KMS-11 (cell line): ENCODE data around the gene PPOX.

Source experiments
- H2AFZ ChIP-seq: fragments of 200-600 bp; sonication (generic); 2 replicates; pipeline ENCODE4 v1.6.1; 2016; ENCODE audit warnings: antibody characterized with exemption, mixed run types, low read depth
- H3K27ac ChIP-seq: fragments of 200-600 bp; sonication (generic); 2 replicates; pipeline ENCODE4 v1.6.1; 2016; ENCODE audit warnings: mild to moderate bottlenecking, mixed run types
- H3K27me3 ChIP-seq: fragments of 200-600 bp; sonication (generic); 2 replicates; pipeline ENCODE4 v1.6.1; 2017; ENCODE audit warnings: mild to moderate bottlenecking, low read depth, mixed run types, moderate library complexity; ENCODE audit not compliant: insufficient read depth
- H3K36me3 ChIP-seq: fragments of 200-600 bp; sonication (generic); 2 replicates; pipeline ENCODE4 v1.6.1; 2017; ENCODE audit warnings: mild to moderate bottlenecking, mixed run types; ENCODE audit not compliant: insufficient read depth
- H3K4me1 ChIP-seq: fragments of 200-600 bp; sonication (generic); 2 replicates; pipeline ENCODE4 v1.6.1; 2016; ENCODE audit warnings: mild to moderate bottlenecking, low read depth, mixed run types; ENCODE audit not compliant: poor library complexity, severe bottlenecking
- H3K4me2 ChIP-seq: fragments of 200-600 bp; sonication (generic); 2 replicates; pipeline ENCODE4 v1.7.0; 2016; ENCODE audit warnings: mild to moderate bottlenecking, mixed run types
- H3K4me3 ChIP-seq: fragments of 200-600 bp; sonication (generic); IDR thresholded peaks from 2 replicates; pipeline ENCODE4 v1.6.1; 2017; ENCODE audit warnings: low read depth, low read length, mixed read lengths; ENCODE audit not compliant: insufficient read depth
- H3K79me2 ChIP-seq: fragments of 200-600 bp; sonication (generic); 2 replicates; pipeline ENCODE4 v1.6.1; 2016; ENCODE audit warnings: low read depth, mixed run types; ENCODE audit not compliant: insufficient read depth
- H3K9ac ChIP-seq: fragments of 200-600 bp; sonication (generic); 2 replicates; pipeline ENCODE4 v1.6.1; 2016; ENCODE audit warnings: mild to moderate bottlenecking, mixed run types
- H4K20me1 ChIP-seq: fragments of 200-600 bp; sonication (generic); 2 replicates; pipeline ENCODE4 v1.6.1; 2016; ENCODE audit warnings: mild to moderate bottlenecking, mixed run types; ENCODE audit not compliant: insufficient read depth
- CTCF ChIP-seq: fragments of 200-600 bp; sonication (generic); conservative IDR thresholded peaks from 2 replicates; pipeline ENCODE4 v1.6.1; 2017; ENCODE audit warnings: low read depth, mild to moderate bottlenecking, antibody characterized with exemption, low read length, moderate library complexity, mixed read lengths

PPOX gene

GRCh38 chr1:161140755-161141400 is 25.3 kb upstream of the PPOX start:
- Histone ChIP-seq H2AFZ (no peak overlapping the region), H3K4me1 (no peaks in the 10 kb centered on the region), H3K36me3 (no peaks in the 10 kb centered on the region), H3K4me2 (no peak overlapping the region), H3K27ac (no peak overlapping the region), H4K20me1 (no peaks in the 10 kb centered on the region), H3K27me3 (no peaks in the 10 kb centered on the region), H3K79me2 (no peaks in the 10 kb centered on the region), H3K4me3 (no peak overlapping the region), H3K9ac (no peak overlapping the region)
- no peak for TF ChIP-seq CTCF

- no peak overlapping the region for H3K4me2 ChIP-seq
- no peaks in the 10 kb centered on the region for H3K79me2 ChIP-seq
- no peak overlapping the region for H3K9ac ChIP-seq
- no peaks in the 10 kb centered on the region for H3K27me3 ChIP-seq
- no peaks in the 10 kb centered on the region for H3K36me3 ChIP-seq
- no peaks in the 10 kb centered on the region for H4K20me1 ChIP-seq
- no peak overlapping the region for H2AFZ ChIP-seq
- no peaks in the 10 kb centered on the region for H3K4me1 ChIP-seq
- TF ChIP-seq CTCF, result no peak
- no peak overlapping the region for H3K4me3 ChIP-seq
- no peak overlapping the region for H3K27ac ChIP-seq
Observed at GRCh38 chr1:161145832-161146231, 20.4 kb upstream of the PPOX start.

GRCh38 chr1:161153176-161153575 is 13.1 kb upstream of the PPOX start:
- Histone ChIP-seq H3K4me1 (peaks cover 24% of the 10 kb centered on the region), H4K20me1 (no peaks in the 10 kb centered on the region), H2AFZ (peak overlapping the region; percentile 78), H3K27ac (peak overlapping the region; percentile 88), H3K9ac (peak overlapping the region; percentile 89; the same call in 1 of the 2 replicates), H3K4me3 (peak overlapping the region; percentile 99), H3K36me3 (no peaks in the 10 kb centered on the region), H3K79me2 (peaks cover 19% of the 10 kb centered on the region; the same call in 1 of the 2 replicates), H3K4me2 (peak overlapping the region; percentile 52), H3K27me3 (no peaks in the 10 kb centered on the region)
- no peak for TF ChIP-seq CTCF

- no peaks in the 10 kb centered on the region for H4K20me1 ChIP-seq
- TF ChIP-seq CTCF, result no peak
- H3K27ac ChIP-seq, result peak within 1 kb of the TSS; percentile 88
- H3K9ac ChIP-seq, result peak within 1 kb of the TSS; percentile 89
- peaks cover 30% of the 10 kb centered on the region for H3K4me1 ChIP-seq
- peak within 1 kb of the TSS; percentile 78 for H2AFZ ChIP-seq
- peak within 1 kb of the TSS; percentile 99 for H3K4me3 ChIP-seq
- peak within 1 kb of the TSS; percentile 52 for H3K4me2 ChIP-seq
- peaks cover 19% of the 10 kb centered on the region; the same call in 1 of the 2 replicates for H3K79me2 ChIP-seq
- no peaks in the 10 kb centered on the region for H3K36me3 ChIP-seq
- no peaks in the 10 kb centered on the region for H3K27me3 ChIP-seq
Observed at GRCh38 chr1:161153682-161154337, 12.4 kb upstream of the PPOX start, which contains the start of gene UFC1. UFC1 (plus strand) TSS chr1:161153978; CDS start chr1:161153998, 20 bp downstream.
